CD4-positive, alpha-beta T cell treated with Interferon gamma for 1 hour (primary cell): Measurements from ENCODE around the gene TMEM169.
A peak's percentile ranks its signal among the peaks of the same experiment; 100 is the strongest.

Experiments
- DNase-seq: peaks from one replicate; pipeline ENCODE4 v3.0.0-alpha.2; 2020

The TMEM169 gene, protein sequence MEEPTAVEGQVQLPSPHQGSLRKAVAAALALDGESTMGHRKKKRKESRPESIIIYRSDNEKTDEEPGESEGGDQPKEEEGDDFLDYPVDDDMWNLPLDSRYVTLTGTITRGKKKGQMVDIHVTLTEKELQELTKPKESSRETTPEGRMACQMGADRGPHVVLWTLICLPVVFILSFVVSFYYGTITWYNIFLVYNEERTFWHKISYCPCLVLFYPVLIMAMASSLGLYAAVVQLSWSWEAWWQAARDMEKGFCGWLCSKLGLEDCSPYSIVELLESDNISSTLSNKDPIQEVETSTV

DNA sequence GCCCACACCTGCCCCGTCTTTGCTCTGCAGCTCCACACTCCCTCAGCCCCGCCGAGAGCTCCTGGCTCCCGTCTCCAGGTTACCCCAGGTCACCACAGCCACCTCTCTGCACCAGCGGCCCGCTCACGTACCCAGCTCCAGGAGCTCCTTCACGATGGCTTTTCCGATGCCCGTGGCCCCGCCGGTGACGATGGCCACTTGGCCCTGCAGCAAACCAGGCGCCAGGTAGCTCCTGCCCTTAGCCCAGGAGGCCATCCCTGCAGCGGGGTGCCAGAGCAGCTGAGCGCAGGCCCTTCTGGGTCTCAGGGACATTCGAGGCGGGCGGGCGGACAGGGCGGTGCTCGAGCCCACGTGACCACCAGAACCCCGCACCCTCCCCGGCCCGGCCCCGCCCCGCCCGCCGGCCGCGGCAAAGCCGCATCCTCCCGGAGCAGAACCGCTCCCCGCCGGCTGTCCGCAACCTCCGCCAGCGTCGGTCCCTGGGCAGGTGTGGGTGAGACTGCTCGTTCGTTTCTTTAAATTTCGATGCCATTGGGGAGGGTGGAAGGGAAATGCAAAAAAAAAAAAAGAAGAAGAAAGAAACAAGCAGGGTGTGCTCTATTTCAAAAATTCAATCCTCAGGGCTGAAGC is at the start of gene TMEM169, which contains the start of gene PECR:
TMEM169 (plus strand) TSS at position 433 of the 630 bp plus-strand sequence. CDS start 14,045 bp downstream, outside the sequence.
PECR (minus strand) TSS at position 323 of the 630 bp plus-strand sequence; CDS start at position 255, 68 bp downstream.
- DNase-seq, result peak; percentile 65

DNA sequence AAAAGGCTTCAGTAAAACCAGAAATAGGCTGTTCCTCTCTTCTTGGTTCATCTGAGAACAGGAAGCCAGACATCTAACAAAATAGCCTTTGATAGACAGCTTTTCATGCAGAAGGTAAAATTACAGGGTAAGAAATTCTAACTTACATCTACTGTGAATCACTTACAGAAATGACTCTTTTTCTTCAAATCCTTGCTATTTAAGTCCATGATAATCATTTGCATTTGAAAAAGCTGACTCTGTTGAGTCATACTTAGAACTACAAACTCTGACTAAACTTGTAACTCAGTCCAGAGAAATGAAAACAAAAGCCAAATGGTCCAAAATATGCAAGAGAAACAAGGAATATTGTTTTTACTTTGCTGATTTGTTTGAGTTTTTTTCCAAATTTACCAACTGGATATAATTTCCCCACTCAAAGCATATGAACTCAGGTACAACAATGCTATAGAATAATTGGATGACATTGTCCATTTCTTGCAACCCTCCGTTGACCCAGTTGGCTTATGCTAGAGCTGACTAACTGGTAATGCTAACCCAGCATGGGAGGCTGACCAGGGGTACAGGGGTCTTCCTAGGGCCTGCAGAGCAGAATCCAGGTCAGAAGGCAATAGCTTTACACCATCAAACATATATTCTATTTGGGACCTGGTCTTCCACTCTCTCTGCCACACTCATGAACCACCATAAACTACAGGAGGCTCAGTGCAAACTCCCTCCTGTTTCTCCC is 49.6 kb upstream of the TMEM169 start:
- no peak for DNase-seq

DNA sequence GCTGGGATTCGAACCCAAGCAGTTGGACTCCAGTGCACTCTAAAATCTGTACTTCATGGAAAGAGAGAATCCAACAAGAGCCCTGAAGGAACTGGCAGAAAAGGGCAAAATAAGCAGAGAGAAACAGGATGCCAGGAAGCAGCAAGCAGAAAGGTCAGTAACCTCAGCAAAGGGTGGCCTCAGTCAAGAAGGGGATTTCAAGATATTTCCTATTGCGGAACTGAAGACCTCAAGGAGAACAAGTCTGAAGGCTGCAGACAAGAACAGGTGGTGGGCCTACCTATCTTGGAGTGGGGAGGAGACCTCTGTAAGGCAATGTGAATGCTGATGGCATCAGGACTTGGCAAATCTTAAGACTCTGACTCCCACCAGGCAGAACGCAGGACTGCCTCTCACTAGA is 48.3 kb upstream of the TMEM169 start:
- DNase-seq, result no peak

DNA sequence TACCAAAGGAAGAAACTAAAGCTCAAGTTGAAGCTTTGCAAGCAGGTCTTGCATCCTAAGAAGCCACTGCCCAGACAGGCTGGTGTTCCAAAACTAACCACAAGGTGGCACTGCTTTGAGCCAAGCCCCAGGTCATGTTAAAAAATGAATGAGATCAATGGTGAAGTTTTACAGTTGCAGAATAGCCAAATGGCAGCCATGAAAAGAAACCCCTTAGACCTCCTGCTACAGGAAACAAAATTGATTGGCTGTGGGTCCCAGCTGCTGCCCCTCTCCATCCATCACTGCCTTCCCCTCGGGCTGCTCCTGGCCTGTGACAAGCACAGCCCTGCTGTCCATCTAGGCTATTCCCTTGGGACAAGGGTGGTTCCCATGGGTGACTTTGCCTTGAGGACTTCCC is 47.7 kb upstream of the TMEM169 start:
- DNase-seq, result peak; percentile 60

DNA sequence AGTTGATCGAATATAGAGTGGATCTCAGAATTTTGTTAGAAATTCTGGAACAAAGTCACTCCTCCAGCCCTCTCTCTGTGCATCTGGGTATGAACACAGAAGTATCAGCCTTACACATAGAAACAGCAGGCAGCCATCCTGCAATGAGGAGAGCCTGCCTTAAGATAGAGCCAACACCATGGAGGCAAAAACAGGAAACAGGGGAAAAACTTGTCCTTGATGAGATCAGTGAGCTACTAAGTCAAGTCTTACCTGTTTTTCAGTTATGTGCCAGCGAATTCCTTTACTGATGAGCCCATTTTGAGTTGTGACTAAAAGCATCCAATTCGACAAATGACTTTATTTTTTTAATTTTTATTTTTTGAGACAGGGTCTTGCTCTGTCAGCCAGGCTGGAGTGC is 41.8 kb upstream of the TMEM169 start:
- no peak for DNase-seq

DNA sequence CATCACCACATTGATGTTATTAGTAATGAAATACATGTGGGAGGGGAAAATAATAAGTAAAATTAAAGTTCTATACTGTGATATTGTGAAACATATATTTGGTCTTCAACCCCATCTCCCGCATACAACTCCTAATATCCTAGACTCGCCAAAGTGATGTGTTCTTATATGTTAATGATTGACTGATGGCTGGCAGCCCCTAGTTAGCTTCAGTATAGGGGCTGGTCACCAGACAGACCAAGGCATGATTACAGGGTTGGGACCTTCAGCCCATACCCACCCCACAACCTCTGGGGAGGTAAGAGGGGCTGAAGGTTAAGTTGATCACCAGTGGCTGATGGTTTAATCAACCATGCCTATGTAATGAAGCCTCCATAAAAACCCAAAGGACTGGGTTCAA is 40.3 kb upstream of the TMEM169 start:
- DNase-seq, result no peak

DNA sequence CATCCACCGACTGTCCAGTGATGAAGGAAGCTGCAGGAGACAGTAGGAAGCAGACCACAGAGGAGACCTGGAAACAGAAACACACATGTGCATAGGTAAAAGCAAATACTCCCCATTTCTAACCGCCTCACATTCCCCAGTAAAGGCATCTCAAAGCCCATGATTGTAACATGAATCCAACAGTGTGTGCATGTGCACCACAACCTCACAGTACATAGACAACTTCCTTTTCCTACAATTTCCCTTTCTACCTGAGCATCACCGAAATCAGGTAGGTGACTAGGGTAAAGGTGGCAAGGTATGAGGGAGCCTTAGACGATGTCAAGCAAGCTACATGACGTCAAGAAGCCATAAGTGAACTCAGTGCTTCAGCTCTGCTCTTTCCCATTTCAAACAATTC is 37.8 kb upstream of the TMEM169 start:
- DNase-seq, result no peak

DNA sequence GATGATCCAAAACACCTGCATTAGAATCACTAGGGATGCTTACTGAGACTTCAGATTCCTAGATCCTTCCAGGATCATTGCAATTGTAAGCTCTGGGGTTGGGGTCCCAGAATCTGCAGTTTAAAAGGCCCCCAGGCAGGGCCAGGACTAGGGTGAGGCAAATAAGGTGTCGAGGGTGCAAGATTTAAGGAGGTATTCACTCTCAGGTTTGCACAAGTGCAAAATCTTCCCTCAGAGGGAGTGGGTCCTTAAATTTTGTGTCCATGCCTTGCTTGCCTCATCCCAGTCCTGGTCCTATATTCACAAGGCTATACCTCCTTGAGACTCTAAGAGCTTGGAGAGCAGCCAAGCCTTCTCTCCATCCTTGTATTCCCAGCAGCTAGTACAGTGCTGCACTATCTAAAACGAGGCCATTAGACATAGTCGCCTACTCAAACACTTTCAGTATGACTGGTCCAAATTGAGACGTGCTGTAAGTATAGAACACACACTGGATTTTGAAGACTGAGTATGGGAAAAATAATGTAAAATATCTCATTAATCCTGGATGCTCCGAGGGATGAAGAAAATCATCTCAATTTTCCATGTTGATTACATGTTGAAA is 36.7 kb upstream of the TMEM169 start:
- DNase-seq, result no peak

DNA sequence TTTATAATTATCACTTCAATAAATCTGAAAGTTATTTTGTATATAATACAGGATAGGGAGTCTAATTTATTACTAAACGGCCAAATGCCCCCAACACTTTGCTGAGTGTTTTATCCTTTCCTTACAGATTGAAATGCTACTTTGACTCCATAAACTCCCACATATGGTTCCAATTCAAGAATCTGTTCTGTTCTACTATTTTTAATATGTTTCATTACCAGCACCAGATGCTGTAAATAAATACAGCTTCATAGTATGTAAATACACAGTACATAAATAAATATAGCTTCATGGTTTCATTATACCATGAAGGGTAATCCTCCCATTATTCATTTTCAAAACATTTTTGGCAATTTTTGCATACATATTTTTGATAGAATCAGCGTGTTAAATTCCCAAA is 34.3 kb upstream of the TMEM169 start:
- DNase-seq, result no peak

DNA sequence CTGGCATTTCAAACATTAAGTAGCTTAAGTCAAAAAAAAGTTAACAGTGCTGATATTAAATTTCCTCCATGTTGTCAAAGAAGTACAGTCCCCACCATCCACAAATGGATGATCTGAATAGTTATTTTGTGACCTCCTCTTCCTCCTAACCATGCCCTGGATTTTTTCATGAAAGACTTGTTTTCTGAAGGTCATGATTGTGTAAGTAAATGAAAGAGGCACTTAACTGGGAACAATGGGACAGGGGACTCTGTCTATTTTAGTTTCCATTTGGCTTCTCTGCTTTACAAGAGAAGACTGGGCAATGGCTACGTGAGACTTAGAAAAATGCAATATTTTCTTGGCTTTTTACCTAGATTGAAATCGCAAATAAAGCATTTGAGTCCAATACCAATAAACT is 32.3 kb upstream of the TMEM169 start:
- DNase-seq, result no peak

DNA sequence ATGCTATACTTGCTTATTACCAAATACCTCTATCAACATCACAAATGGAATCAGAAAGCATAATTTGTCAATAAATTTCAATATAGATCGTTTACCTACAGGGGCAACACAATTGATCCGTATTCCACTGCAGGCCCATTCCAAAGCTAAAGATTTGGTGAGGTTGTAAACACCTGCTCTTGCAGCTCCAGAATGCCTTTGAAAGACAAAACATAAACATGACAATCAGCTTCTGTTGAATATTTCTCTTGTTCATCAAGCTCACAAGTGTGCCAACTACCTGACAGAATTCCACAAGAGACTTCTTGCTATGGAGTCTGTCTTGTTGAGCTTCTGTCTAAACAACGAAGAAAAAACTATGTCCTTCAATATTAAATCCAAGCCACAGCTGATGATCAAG is 30.4 kb upstream of the TMEM169 start:
- no peak for DNase-seq

DNA sequence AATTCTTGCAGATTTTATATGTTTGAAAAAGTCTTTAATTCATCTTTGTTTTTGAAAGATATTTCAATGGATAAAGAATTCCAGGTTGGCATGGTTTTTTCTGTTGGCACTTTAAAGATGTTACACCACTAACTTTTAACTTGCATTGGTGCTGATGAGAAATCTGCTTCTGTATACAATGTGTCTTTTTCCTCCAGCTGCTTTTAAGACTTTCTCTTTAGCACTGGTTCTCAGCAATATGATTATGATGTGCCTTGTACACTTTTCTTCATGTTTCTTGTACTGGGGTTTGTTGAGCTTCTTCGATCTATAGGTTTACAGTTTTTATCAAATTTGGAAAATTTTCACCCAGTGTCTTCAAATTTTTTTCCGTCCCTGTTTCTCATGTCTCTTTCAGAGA is 29.3 kb upstream of the TMEM169 start:
- no peak for DNase-seq

DNA sequence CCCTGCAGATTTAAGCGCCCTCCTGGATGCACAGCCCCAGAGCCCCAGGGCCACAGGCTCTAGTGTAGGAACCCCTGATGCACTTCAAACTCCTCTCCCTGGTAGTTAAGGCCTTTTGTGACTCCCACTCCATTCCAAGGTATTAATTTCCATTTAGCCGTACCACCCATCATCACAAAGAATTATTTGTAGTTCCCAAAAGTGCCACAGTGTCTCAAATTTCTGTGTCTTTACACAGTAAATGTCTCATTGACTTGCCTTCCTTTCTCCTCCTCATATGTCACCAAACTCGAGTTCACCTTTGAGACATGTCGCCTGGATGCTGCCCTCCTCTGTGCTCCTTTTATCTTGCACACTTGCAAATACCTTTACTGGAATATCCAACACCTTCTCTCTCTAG is 26.0 kb upstream of the TMEM169 start:
- no peak for DNase-seq

DNA sequence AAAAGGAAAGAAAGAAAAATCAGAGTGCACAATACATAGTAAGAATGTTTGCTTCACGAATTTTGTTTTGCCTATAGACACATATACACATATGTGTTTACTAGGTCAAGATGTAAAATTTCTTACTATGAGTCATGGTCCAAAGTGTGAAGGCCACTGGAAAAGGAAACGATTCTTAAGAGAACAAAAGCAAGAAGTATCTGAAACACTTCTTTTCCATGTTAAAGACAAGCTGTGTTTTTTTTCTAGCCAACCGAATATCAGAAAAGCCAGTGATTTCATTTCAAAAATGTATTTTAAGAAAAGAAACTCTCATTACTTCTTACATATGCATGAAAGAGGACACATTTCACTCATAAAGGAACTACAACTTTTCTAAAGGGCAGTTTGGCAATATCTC is 25.0 kb upstream of the TMEM169 start:
- DNase-seq, result no peak

DNA sequence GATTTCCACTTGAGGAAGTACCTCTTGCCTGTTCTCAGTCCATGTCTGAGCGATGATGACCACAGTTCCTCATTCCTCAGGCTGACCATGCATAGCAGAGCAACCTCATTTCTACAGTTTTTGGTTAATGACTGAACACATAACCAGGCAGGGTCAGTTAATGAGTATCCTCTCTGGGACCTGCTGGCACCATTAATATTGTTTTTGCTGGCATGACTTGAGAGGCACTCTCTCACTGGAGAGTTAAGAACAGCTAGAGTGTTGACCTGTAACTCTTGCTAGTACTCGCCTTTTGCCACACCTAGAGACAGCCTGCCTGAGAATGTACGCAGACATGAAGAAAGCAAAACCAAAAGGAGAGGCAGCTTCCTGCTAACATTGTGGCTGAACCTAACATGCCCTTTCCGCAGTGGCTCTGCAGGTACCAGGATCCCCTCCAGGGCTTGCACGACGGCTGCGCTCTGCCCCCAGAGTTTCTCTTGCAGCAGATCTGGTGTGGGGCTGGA is 24.0 kb upstream of the TMEM169 start:
- DNase-seq, result peak; percentile 57

DNA sequence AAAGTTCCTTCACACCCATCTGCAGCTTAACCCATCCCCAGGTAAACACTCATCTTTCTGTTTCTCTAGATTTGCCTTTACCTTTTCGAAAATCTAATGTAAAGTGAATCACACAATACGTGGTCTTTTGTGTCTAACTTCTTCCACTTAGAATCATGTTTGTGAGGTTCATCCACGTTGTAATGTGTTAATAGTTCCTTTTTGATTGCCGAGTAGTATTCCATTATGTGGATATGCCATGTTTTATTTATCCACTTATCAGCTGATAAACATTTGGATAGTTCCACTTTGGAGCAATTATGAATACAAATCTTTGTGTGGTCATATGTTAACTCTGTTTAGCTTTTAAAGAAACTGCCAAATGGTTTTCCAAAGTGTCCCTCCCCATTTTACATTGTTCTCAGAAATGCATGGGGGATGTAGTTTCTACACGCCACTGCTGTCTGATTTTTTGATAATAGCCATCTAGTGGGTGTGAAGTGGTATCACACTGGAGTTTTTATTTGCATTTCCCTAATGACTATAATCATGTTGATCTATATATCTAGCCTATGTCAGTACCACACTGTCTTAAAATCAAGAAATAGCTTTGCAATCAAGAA is 22.4 kb upstream of the TMEM169 start:
- no peak for DNase-seq

DNA sequence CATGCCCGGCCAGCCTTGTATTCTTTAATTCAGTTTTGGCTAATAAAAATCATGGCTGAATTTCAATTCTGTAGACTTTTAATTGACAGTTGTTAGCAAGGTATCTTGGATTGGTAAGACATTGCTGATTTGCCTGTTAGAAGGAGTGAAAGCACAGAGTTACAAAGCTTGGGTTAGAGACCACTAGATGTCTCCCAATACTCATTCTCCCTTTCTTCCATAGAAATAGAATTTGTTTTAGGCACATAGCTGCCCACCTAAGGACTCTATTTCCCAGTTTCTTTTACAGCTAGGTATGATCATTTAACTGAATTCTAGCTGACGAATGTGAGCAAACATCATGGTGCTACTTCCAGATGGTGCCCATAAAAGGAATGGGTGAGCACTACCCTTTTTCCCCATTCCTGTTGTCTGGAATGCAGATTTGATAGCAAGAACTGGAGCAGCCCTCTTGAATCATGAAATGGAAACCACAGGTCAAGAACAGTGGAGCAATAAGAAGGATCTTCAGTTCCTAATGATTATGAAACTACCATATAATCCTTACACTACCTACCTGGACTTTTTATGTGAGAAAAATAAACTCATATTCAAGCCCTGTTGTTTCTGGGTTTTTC is 17.6 kb upstream of the TMEM169 start:
- no peak for DNase-seq

DNA sequence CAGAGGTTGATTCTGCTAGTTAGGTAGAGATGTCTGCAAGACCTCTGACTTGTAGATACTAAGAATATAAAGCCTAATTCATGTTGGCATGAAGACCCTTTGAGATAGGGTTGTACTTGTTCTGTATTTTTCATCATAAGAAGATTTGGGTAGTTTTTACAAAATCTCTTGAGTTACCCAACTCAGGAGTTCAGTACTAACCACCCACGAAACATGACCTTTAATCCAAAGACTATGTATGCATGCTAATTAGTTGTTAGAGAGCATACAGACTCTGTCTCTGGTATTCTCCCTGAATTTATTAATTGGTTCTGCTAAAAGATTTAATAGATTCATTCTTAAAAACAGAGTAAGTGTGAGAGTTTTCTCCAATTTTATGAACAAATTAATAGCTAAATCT is 17.1 kb upstream of the TMEM169 start:
- no peak for DNase-seq

DNA sequence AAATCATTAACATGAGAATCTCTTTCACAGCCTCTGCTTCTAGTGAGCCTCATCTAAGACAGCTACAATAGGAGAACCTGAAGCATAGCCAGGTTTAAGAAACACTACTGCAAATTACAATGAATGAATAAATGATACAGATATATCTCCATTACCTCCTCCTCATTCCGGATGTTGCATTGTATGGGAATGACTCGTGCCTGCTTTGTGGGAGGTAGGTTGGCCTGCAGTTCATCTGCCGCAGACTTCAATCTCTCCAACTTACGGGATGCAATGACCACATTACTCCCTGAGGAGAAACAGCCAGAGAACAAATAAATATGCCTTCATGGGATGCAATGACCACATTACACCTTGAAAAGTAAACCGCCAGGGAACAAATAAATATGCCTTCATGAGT is 15.5 kb upstream of the TMEM169 start:
- no peak for DNase-seq

DNA sequence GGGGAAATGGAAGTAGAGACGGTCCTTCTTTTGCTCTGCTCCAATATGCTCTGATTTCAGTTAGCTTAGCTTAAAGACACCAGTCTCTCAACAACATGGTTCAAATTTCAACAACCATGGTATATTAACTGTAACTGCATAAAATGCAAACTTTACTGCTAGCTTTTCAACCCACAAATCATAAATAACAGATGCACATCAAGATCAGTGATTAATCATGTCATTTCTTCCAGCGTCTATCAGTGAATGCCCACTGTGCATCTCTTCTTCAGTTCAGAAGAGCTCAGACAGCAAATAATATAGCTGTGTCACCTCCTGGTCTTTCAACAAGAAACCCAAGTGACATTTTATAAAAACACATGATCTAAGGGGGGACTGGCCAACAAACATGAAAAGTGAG is 12.7 kb upstream of the TMEM169 start:
- DNase-seq, result no peak

DNA sequence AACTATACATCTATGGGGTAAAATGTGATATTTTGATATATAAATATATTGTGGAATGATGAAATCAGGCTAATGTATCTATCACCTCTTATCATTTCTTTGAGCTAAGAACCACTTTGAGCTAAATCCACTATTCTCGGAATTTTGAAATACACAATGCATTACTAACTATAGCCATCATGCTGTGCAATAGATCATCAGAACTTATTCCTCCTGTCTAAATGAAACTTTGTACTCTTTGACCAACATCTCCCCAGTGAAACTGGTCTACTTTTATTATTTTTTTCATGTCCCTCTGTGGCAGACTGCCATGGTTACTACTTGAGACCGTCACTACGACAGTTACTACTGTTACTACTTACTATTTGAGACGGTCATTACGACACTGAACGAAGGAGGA is 11.5 kb upstream of the TMEM169 start:
- DNase-seq, result no peak

DNA sequence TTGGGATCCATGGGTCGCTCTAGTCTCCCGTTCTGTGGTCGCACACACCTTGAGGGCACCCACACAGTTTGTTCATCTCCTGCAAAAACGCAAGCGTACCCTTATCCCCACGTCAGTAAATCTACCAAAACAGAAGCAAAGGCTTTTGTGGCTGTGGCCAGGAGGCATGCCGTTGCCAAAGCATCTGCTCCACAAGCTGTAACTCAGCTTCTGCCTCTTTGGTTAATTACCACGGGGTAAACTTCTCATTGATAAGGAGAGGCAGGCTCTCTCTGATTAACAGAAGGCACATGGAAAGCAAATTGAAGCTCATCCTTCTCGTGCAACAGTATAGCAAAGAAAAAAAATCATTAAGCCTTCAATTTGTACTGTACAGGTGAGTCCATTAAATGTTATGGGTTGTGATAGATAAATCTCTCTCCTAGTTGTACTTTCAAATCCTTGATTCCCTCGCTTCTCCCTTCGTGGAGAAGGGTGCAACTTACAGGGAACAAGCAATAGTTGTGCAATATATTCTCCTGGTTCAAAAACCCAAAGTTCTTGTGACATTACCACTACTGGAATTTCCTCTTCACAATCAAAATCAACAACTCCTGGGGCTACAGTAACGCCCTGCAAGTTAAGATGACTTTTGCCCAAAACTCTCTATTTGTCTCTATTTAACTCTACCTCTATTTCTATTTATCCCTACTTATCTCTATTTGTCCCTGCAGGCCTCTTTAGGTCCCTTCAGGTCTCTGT is 10.4 kb upstream of the TMEM169 start:
- no peak for DNase-seq
